ENCODE results near the gene BNC2. TPM values are rescaled to one million over a fixed set of nuclear protein-coding genes. Genes with fewer than 3 reads are reported as not detected.

The BNC2 gene
- total RNA-seq, 1 experiment from 2014 or later, result 5.7 TPM

- Histone ChIP-seq H3K9me3 (ENCODE audit: control insufficient read depth, insufficient read depth, low read depth, low read length) (no peaks in the 10 kb centered on the region), H3K27ac (ENCODE audit: low read length) (no peak overlapping the region), H3K36me3 (ENCODE audit: control insufficient read depth, insufficient read depth, low read length) (no peaks in the 10 kb centered on the region), H3K4me1 (ENCODE audit: control insufficient read depth, insufficient read depth, low read length) (no peaks in the 10 kb centered on the region), H3K4me3 (ENCODE audit: low read depth in 2 of 2, low read length in 2 of 2) (no peak overlapping the region), H3K27me3 (ENCODE audit: control insufficient read depth, insufficient read depth, low read length) (no peaks in the 10 kb centered on the region)
- TF ChIP-seq CTCF (IDR thresholded peaks at IDR 0.05) (no peak), POLR2AphosphoS5 (IDR thresholded peaks at IDR 0.05; ENCODE audit: low read depth, low read length) (no peak), TCF7L2 (IDR thresholded peaks at IDR 0.05; ENCODE audit: low read depth, low read length) (no peak), SIN3A (IDR thresholded peaks at IDR 0.05; ENCODE audit: borderline replicate concordance, insufficient read depth, low read depth, low read length) (no peak)
- TF ChIP-seq, protein P1, sequence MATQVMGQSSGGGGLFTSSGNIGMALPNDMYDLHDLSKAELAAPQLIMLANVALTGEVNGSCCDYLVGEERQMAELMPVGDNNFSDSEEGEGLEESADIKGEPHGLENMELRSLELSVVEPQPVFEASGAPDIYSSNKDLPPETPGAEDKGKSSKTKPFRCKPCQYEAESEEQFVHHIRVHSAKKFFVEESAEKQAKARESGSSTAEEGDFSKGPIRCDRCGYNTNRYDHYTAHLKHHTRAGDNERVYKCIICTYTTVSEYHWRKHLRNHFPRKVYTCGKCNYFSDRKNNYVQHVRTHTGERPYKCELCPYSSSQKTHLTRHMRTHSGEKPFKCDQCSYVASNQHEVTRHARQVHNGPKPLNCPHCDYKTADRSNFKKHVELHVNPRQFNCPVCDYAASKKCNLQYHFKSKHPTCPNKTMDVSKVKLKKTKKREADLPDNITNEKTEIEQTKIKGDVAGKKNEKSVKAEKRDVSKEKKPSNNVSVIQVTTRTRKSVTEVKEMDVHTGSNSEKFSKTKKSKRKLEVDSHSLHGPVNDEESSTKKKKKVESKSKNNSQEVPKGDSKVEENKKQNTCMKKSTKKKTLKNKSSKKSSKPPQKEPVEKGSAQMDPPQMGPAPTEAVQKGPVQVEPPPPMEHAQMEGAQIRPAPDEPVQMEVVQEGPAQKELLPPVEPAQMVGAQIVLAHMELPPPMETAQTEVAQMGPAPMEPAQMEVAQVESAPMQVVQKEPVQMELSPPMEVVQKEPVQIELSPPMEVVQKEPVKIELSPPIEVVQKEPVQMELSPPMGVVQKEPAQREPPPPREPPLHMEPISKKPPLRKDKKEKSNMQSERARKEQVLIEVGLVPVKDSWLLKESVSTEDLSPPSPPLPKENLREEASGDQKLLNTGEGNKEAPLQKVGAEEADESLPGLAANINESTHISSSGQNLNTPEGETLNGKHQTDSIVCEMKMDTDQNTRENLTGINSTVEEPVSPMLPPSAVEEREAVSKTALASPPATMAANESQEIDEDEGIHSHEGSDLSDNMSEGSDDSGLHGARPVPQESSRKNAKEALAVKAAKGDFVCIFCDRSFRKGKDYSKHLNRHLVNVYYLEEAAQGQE (IDR thresholded peaks at IDR 0.05; ENCODE audit: insufficient read depth in 1 of 2, low read depth in 2 of 2, low read length in 1 of 2), result no peak
- in situ Hi-C loops (cut with HindIII; ENCODE audit: low pct_unique_long_range_greater_than_20kb, low sequenced_read_pairs), result no loop called here
- no peak for ATAC-seq
- POLR2A ChIA-PET, result no interaction called here
- CTCF ChIA-PET, result no interaction called here
- DNase-seq (ENCODE audit: low read depth, low spot score), result no peak
- no TSS peak for BruUV-seq (replicated peaks)
- intact Hi-C loops (cut with micrococcal nuclease; ENCODE audit: unreplicated experiment), result no loop called here
Observed at GRCh38 chr9:16545639-16546038, 324.8 kb downstream of the BNC2 start.

- Histone ChIP-seq H3K9me3 (ENCODE audit: control insufficient read depth, insufficient read depth, low read depth, low read length) (no peaks in the 10 kb centered on the region), H3K27me3 (ENCODE audit: control insufficient read depth, insufficient read depth, low read length) (no peaks in the 10 kb centered on the region), H3K36me3 (ENCODE audit: control insufficient read depth, insufficient read depth, low read length) (no peaks in the 10 kb centered on the region), H3K4me3 (ENCODE audit: low read depth in 2 of 2, low read length in 2 of 2) (no peak overlapping the region), H3K4me1 (ENCODE audit: control insufficient read depth, insufficient read depth, low read length) (no peaks in the 10 kb centered on the region), H3K27ac (ENCODE audit: low read length) (no peak overlapping the region)
- DNase-seq (ENCODE audit: low read depth, low spot score), result no peak
- no TSS peak for BruUV-seq (replicated peaks)
- ATAC-seq, result no peak
- POLR2A ChIA-PET, result no interaction called here
- intact Hi-C loops (cut with micrococcal nuclease; ENCODE audit: unreplicated experiment) (no loop called here), in situ Hi-C loops (cut with HindIII; ENCODE audit: low pct_unique_long_range_greater_than_20kb, low sequenced_read_pairs) (no loop called here)
- CTCF ChIA-PET, result no interaction called here
- TF ChIP-seq, protein P1 (IDR thresholded peaks at IDR 0.05; ENCODE audit: insufficient read depth in 1 of 2, low read depth in 2 of 2, low read length in 1 of 2), result no peak
- TF ChIP-seq TCF7L2 (IDR thresholded peaks at IDR 0.05; ENCODE audit: low read depth, low read length), result no peak
- TF ChIP-seq SIN3A (IDR thresholded peaks at IDR 0.05; ENCODE audit: borderline replicate concordance, insufficient read depth, low read depth, low read length), result no peak
- TF ChIP-seq POLR2AphosphoS5 (IDR thresholded peaks at IDR 0.05; ENCODE audit: low read depth, low read length), result no peak
- TF ChIP-seq CTCF (IDR thresholded peaks at IDR 0.05), result no peak
Observed at GRCh38 chr9:16544842-16545241, 325.6 kb downstream of the BNC2 start.

All from Panc1 (cell line).